DMS 273 (cell line): Measurements from ENCODE around the gene FMR1.

Experiments used
- DNase-seq: peaks from one replicate; lab custom pipeline; 2025; ENCODE audit not compliant: unreplicated experiment; lab: John Stamatoyannopoulos, UW

Gene FMR1

DNA sequence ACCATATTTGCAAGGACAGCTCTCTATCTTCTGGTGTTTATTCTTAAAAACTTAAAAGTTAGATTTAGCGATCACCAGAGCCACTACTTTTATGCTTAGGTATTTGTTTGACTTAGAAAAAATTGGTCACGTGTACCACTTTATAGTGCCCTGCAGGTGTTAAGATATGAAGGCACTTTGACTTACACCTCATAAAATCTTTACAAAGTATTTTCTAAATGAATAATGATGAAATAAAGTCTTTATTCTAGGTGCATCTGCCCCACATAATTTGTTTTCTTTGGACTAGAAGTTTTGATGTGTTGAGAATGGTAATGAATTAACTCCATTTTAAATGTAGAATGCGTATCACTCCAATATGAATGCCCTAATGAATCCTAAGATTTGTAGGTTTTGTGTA lies 2.9 kb downstream of the FMR1 start:
- DNase-seq = no peak

GRCh38 chrX:147916375-147916968 lies 4.8 kb downstream of the FMR1 start:
- no peak for DNase-seq

DNA sequence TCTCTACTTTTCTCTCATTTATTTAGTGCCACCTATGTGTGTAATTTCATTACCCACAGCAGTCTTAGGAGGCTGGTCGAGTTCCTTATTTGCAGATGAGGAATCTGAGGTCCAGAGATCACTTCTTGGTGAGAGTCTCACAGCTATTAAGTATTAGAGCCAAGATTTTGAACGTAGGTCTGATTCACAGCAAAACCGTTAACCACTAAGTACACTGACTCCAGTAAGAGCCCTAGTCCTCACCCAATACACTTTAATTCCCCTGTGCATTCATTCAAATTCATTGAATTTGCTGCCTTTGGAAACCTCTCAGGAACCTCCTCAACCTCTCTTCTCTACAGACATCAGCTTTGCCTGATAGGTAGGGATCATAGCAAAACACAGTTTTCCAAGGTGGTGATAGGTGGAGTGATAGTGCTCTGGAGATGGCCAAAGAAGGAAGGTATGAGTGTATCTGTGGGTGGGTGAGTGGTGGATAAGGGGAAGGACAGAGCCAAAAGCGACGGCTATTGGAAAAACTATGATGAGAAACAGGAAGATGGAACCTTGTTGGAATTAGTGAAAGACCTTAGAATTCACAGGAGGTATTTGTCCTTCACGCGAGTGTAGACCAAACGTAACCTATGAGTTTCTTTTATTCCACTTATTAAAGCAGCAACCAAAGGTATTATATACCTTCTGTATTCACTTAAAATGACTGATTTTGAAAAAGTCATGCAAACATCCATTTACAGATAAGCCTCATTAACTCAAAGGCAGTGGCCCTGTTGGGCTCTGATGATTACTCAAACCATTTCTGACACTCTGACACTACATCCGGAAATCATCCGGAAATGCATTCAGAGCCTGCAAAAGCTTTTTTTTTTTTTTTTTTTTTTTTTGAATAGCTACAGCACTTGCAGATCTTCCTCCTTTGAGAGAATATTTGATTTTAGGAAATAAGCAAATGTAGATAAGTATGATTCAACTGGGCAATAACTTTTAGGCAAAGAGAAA lies 6.3 kb downstream of the FMR1 start:
- no peak for DNase-seq

DNA sequence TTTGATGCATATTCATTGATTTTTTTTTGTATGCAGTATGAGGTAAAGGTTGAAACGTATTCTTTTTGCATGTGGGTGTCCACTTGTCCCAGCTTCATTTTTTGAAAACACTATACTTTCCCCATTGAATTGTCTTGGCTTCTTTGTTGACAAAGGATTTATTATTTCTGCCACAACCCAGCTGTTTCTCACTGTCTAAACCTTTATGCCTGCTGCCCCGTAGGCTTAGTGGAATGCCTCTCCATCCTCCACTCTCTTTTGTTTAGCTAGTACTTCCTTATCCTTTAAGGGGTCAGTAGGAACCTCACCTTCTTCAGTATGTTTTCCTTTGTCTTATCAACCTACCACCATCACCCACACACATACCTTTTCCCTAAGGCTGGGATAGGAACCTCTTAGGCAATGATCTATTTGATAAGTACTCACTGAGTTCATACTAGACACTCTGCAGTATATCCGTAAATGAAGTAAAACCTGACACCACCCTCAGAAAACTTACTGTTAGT lies 8.5 kb downstream of the FMR1 start:
- DNase-seq = no peak

GRCh38 chrX:147923605-147924004 lies 11.9 kb downstream of the FMR1 start:
- DNase-seq = no peak

DNA sequence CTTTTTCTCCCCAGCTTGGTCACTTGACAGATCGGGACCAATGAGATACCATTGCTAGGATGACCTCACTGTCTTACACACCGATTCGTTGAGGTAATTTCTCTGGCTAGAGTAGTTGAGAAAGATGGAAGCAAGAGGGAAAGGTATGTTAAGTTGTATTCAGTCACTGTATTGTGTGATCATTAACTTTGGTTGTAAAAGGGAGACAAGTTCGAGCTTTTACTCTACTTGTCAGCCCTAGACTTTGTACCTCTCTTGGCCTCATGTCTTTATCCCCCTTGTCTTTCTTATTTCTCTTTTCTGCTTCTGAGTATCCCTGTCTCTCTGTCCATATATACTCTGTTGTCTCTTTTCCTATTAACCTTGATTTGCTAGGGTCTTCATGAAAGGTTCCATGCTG lies 15.5 kb downstream of the FMR1 start:
- DNase-seq = no peak

- DNase-seq = no peak
Measured at GRCh38 chrX:147933815-147934214, 22.1 kb downstream of the FMR1 start.

- no peak for DNase-seq
Measured at GRCh38 chrX:147935156-147935758, 23.5 kb downstream of the FMR1 start.

DNA sequence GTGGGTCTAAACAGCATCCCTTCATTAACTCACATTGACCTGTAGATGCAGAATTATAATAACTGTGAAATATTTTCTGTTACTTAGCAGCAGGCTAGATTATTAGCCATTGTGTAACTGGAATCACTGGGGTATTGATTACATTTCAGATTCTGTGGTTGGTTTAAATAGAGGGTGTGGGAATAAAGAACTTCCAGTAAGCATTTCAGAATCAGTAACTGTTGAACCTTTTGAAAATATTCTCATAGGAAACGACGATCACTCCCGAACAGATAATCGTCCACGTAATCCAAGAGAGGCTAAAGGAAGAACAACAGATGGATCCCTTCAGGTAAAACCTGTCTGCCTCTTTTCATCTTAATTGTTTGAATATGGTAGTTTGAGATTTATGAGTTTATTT lies 33.6 kb downstream of the FMR1 start:
- DNase-seq = no peak

- no peak for DNase-seq
Measured at GRCh38 chrX:147948531-147948930, 36.8 kb downstream of the FMR1 start.

DNA sequence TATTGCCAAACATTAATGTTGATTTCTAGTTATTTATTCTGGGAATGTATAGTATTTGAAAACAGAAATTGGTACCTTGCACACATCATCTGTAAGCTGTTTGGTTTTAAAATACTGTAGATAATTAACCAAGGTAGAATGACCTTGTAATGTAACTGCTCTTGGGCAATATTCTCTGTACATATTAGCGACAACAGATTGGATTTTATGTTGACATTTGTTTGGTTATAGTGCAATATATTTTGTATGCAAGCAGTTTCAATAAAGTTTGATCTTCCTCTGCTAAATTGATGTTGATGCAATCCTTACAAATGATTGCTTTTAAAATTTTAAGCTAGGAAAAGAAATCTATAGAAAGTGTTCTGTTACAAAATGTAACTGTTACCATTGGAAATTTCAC lies 38.6 kb downstream of the FMR1 start:
- no peak for DNase-seq

DNA sequence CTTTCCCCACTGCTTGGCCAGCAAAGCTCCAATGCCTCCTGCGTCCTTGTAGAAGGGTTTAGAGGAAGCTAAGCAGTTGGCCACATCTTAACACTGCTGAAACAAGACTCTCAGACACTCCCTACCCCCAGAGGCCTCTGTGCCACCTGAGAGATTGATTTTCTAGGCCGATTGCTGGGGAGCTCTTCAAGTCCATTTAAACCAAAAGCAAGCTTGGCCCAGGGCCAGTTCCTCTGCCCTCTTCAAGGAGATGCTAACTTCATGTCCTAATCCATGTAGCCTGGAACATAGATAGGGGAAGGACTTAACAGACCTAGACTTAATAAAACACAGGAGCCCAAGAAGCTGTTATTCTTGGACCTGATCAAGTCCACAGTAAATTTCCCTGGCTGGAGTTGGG lies 42.3 kb downstream of the FMR1 start:
- DNase-seq = peak; percentile 14

DNA sequence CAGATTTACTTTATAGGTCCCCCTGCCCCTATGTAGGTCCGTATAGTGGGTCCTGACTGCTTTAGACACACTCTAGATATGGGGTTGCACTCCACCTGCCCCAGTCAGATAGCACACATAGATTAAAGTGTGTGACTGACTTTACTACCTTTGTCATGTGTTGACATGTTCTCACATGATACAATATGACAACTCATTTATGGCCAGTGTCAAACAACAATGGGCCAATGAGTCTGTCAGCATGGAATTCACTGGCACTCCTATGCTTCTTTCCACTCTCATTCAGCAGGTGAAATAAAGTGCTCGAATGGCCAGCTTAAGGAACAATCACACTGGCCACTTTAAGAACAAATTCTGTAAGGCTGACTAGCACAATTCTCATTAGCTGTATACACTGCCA lies 45.6 kb downstream of the FMR1 start:
- no peak for DNase-seq

GRCh38 chrX:147958291-147958690 lies 46.6 kb downstream of the FMR1 start:
- no peak for DNase-seq

DNA sequence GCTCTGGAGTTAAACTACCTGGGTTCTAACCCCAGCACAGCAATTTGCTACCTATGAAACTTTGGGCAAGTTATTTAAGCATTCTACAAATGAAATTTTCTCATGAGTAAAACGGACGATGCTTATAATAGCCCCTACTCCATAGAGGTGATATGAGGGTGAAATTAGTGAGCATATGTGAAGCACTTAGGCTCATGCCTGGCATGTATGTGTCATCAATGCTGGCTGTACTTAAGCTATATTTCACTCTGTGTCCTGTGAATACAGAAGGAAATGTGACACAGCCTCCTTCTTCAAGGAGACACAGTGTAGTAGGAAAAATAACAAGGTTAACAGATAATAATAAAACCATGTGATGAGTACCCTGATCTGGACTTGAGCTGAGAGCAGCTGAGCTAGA lies 49.0 kb downstream of the FMR1 start:
- no peak for DNase-seq

GRCh38 chrX:147962476-147962875 lies 50.8 kb downstream of the FMR1 start:
- no peak for DNase-seq

GRCh38 chrX:147978931-147979330 lies 67.2 kb downstream of the FMR1 start:
- no peak for DNase-seq

GRCh38 chrX:147981038-147981752 lies 69.5 kb downstream of the FMR1 start, which contains the start of gene FMR1NB:
Gene FMR1NB (plus strand): TSS chrX:147981337. CDS start chrX:147981403, 66 bp downstream.
- DNase-seq = no peak
